ENCODE data around the gene GPER1. TPM values are rescaled to one million over a fixed set of nuclear protein-coding genes. Genes with fewer than 3 reads are reported as not detected.

Gene GPER1
- total RNA-seq (2022; extraction: Qiagen RNA extraction): 0.98 to 1.5 TPM (median 1.2 TPM) in 5 replicates

GRCh38 chr7:1087952-1088920 lies at the start of gene GPER1:
GPER1 (plus strand) TSS chr7:1088113; CDS start chr7:1091729, 3,616 bp downstream.

GRCh38 chr7:1044189-1045068 lies 43.5 kb upstream of the GPER1 start, which contains the start of gene GPR146:
GPR146 (plus strand) TSS chr7:1044546; CDS start chr7:1057516, 12,970 bp downstream.

Other genes starting within 250 kb of the GPER1 start
- 40.7 to 75.1 TPM (median 58.6 TPM) in 5 replicates for gene GET4, start 211.6 kb upstream of the GPER1 start, total RNA-seq (2022; extraction: Qiagen RNA extraction)
- 3.4 to 4.3 TPM (median 3.8 TPM) in 5 replicates for gene ADAP1, start 133.4 kb upstream of the GPER1 start, total RNA-seq (2022; extraction: Qiagen RNA extraction)
- gene COX19, start 112.6 kb upstream of the GPER1 start, total RNA-seq (2022; extraction: Qiagen RNA extraction): 5.2 to 6.6 TPM (median 5.9 TPM) in 5 replicates
- 0.10 TPM in 1 of 5 replicates, not detected in the others for gene CYP2W1, start 104.9 kb upstream of the GPER1 start, total RNA-seq (2022; extraction: Qiagen RNA extraction)
- 1.7 to 2.3 TPM (median 1.9 TPM) in 5 replicates for gene GPR146, start 43.6 kb upstream of the GPER1 start, total RNA-seq (2022; extraction: Qiagen RNA extraction)
- gene ZFAND2A, start 72.1 kb downstream of the GPER1 start, total RNA-seq (2022; extraction: Qiagen RNA extraction): 50.7 to 59.0 TPM (median 55.4 TPM) in 5 replicates
- 0.07 to 0.08 TPM in 2 of 5 replicates, not detected in the others for gene UNCX, start 144.8 kb downstream of the GPER1 start, total RNA-seq (2022; extraction: Qiagen RNA extraction)

Measured in A549 treated with Mapracorat at 1 μM for 4 hours (cell line).